ENCODE measurements around the gene OR13C4.

DNA sequence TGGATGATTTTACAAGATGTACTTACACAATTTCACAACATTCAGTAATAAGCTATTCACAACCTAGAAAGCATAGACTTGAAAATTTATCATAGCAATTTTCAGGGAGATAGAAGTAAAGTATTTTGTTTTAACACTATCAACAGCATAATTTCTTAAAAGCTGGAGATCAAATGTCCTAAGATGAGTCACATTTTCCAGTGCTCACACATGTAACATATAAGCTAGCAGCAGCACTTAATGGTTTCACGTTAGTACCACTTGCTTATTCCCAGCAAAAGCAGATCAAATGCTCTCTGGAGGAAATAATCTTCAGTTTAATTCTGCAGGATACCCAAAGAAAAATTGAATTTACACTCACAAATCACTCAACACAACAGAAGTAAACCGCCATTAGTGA, 48.4 kb upstream of the OR13C4 start:
- no peak for TF ChIP-seq POLR2A (IDR thresholded peaks at IDR 0.05)
- TF ChIP-seq, protein P1, sequence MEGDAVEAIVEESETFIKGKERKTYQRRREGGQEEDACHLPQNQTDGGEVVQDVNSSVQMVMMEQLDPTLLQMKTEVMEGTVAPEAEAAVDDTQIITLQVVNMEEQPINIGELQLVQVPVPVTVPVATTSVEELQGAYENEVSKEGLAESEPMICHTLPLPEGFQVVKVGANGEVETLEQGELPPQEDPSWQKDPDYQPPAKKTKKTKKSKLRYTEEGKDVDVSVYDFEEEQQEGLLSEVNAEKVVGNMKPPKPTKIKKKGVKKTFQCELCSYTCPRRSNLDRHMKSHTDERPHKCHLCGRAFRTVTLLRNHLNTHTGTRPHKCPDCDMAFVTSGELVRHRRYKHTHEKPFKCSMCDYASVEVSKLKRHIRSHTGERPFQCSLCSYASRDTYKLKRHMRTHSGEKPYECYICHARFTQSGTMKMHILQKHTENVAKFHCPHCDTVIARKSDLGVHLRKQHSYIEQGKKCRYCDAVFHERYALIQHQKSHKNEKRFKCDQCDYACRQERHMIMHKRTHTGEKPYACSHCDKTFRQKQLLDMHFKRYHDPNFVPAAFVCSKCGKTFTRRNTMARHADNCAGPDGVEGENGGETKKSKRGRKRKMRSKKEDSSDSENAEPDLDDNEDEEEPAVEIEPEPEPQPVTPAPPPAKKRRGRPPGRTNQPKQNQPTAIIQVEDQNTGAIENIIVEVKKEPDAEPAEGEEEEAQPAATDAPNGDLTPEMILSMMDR (IDR thresholded peaks at IDR 0.05) = no peak

Data from heart left ventricle (tissue), 13 donors.